Measurements from ENCODE around the gene DFFB.

GRCh38 chr1:3842912-3843311 is 14.4 kb upstream of the DFFB start:
- TF ChIP-seq POLR2A (IDR thresholded peaks at IDR 0.05), result no peak
- no peak for TF ChIP-seq CTCF (IDR thresholded peaks at IDR 0.05)
